Esophagus muscularis mucosa (tissue), 4 donors: ENCODE data around the gene ZSWIM5.

Experiments
- EP300 ChIP-seq: sonication (generic); formaldehyde crosslinking; IDR thresholded peaks from one replicate; pipeline ENCODE4 v1.6.1; 2017; ENCODE audit warnings: antibody characterized with exemption
- POLR2AphosphoS5 ChIP-seq, 2 donors: sonication (generic); formaldehyde crosslinking; IDR thresholded peaks; one replicate each; pipeline ENCODE4 v1.6.1; 2017; ENCODE audit warnings: antibody characterized with exemption in 2 of 2
- TF ChIP-seq, protein P1 (sequence below), 3 experiments: fragments of 200-600 bp in 2 of 3; fragments of 450-650 bp in 1 of 3; sonication (generic) in 2 of 3; IDR thresholded peaks; one replicate each; pipeline ENCODE4 v1.5.1; 2017 to 2019; ENCODE audit warnings: antibody characterized with exemption in 3 of 3, mild to moderate bottlenecking in 2 of 3, moderate library complexity in 1 of 3

DNA sequence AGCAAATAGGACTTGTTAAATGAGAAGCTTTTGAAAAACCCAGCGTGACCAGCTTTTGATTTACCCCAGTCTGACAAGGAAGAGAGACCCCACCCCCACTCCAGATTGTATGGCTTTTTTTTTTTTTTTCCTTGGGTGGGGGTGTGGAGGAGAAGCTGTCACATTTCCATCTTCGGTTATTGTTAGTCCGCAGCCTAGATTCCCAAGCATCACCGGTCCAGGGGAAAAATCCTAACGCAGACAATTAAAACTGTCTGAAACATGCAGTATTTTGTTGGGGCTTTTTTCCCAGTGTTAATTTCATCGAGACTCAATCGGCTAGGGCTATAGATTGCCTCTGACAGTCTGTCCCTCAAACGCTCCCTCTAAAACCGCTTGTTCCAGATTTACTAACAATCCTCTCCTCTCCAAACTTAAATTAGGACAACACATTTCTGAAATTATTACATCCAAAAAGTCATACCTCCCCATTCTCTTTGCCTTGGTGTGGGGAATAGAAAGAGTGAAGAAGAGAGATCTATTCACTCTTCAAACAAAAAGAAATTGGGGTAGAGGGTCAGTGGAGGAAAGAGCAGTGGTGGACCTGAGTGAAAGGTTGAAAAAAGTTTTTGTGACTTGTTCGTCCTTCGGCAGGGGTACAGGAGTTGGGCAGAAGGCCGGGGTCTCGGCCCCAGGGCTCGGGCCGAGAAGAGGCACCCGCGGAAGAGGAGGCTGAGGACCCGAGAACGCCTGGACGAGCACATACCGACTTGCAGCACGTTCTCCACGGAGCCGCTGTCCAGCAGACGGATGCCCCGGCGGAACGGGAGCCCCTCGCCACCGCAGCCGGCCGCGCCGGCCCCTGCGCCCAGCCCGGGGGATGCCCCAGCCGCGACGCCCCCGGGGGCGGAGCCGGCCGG, 1.1 kb downstream of the ZSWIM5 start:
- TF ChIP-seq, protein P1, sequence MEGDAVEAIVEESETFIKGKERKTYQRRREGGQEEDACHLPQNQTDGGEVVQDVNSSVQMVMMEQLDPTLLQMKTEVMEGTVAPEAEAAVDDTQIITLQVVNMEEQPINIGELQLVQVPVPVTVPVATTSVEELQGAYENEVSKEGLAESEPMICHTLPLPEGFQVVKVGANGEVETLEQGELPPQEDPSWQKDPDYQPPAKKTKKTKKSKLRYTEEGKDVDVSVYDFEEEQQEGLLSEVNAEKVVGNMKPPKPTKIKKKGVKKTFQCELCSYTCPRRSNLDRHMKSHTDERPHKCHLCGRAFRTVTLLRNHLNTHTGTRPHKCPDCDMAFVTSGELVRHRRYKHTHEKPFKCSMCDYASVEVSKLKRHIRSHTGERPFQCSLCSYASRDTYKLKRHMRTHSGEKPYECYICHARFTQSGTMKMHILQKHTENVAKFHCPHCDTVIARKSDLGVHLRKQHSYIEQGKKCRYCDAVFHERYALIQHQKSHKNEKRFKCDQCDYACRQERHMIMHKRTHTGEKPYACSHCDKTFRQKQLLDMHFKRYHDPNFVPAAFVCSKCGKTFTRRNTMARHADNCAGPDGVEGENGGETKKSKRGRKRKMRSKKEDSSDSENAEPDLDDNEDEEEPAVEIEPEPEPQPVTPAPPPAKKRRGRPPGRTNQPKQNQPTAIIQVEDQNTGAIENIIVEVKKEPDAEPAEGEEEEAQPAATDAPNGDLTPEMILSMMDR (IDR thresholded peaks at IDR 0.05) = no peak
- TF ChIP-seq POLR2AphosphoS5 (IDR thresholded peaks at IDR 0.05) (no peak), EP300 (no peak)
